RPMI7951 (cell line): ENCODE results near the gene TMEM161B. TPM values are rescaled to one million over a fixed set of nuclear protein-coding genes. Genes with fewer than 3 reads are reported as not detected.
A peak's percentile ranks its signal among the peaks of the same experiment; 100 is the strongest.
"Not testable (repeated sequence)": the region's sequence is repeated elsewhere in the genome, so short reads cannot be mapped to it uniquely, and the experiment has no call there.

Source experiments
- DNase-seq: peaks from one replicate; pipeline ENCODE4 v3.0.0-alpha.2; 2012; ENCODE audit warnings: low read depth
- total RNA-seq: library from RNA; depleted of rRNA; stranded (reverse); fragments of >200 nt; shearing (Covaris generic); gene quantifications from 2 replicates; pipeline ENCODE4 v1.2.3, GENCODE V29; 2014

Gene TMEM161B
- total RNA-seq, 1 experiment from 2014 or later, result 13.6 TPM

DNA sequence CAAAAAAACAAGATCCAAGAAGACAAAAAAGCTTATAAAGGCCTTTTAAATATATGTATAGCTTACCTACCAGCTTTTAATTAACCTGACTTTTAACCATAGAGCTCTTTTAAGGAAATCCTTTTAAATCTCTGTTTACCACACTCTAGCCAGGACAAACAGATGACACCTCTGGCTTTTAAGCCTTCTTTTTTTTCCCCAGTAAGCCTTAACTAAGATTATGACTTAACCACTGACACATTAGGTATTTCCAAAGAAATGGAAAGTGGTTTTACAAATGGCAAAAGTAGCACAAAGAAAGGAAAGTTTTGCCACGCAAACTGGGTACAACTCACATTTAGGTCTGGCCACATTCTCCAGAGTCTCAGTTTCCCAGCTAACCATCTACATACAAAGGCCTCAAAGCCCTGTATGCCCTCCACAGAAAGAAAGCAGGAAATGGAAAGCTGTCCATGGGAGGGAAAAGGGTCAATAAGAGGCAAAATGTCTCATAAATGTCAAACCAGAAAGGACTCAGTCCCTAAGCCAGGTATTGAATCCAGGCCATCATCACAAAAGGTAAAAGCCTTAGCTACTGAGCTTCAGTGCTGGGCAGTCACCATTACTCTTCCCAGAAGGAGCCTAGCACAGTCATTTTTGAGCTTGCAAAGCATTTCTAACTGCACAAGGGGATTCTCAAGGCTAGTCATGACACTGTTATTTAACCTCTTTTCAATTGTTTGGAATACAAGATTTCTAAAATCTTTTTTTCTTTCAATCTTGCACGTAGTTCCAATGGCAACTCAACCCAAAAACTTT is 19.7 kb downstream of the TMEM161B start:
- DNase-seq, result no peak

DNA sequence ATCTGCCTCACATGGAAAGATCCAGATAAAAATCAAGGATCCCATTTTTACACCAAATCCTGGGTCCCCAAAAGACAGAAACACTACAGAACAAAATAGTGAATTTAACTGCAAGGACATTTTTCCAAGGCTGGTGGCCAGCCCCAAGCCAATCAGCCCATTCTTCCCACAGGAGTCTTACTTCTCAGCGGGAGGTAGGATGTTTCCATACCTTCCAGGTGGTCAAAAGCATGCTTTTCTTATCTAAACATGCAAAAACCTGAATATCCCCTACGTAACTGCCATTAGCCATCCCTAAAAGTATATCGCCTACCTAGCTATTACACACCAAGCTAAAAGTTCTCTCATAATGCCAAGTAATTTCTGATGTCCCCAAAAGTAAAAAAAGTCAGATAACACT is 20.6 kb downstream of the TMEM161B start:
- no peak for DNase-seq

DNA sequence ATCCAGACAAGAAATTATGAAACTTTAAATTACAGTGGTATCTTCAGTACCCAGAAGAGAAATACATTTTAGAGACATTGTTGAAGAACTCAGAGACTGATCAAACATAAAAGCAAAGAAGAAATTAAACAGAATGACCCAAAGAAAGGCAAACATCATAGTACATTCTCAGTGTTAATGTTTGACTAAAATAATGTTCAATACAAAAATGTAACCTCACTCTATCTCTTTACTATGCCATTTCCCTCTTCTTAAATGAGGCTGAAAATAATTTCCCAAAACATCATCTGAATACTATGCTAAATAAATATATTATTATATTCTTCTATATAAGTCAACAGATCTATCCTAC is 22.8 kb downstream of the TMEM161B start:
- DNase-seq, result no peak

DNA sequence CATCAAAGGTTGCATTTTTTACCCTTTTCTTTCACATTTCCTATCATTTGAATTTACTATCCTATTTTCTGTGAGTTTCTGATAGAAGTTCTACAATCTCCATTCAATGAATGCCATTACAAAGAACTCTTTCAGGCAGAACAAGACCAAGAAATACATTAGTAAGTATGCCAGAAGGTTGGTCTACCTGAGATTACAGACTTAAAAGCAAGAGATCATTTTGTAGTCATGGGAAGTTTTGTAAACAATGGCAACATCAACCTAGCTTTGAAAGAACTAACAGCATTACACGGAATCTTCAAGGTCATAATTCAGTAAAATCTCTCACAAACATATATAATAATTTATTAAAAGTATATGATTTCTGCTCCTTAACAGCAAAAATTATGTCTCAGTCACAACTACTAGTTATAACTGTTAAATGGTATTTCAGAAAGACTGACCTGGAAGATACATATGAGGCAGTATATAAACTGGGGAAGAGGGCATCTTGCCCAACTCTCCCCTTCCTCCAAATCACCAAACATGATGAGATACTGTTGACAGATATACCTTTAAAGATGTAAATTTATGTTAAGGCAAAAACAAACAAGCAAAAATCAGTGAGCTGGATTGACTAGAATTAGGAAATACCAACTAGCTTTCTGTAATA is 23.3 kb downstream of the TMEM161B start:
- no peak for DNase-seq

DNA sequence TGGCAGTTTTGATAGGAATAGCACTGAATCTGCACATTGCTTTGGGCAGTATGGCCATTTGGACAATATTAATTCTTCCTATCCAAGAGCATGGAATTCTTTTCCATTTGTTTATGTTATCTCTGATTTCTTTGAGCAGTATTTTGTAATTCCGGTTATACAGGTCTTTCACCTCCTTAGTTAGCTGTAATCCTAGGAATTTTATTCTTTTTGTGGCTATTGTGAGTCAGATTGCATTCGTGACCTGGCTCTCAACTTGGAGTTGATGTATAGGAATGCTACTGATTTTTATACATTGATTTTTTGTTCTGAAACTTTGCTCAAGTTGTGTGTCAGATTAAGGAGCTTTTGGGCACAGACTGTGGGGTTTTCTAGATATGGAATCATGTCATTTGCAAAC is 24.0 kb downstream of the TMEM161B start:
- DNase-seq, result no peak

DNA sequence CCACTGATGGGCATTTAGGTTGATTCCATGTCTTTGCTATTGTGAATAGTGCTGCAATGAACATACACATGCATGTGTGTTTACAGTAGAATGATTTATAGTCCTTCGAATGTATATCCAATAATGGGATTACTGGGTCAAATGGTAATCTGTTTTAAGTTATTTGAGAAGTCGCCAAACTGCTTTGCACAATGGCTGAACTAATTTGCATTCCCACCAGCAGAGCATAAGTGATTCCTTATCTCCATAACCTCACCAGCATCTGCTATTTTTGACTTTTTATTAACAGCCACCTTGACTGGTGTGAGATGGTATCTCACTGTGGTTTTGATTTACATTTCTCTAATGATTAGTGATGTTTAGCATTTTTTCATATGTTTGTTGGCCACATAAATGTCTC is 25.2 kb downstream of the TMEM161B start:
- not testable (repeated sequence) for DNase-seq

DNA sequence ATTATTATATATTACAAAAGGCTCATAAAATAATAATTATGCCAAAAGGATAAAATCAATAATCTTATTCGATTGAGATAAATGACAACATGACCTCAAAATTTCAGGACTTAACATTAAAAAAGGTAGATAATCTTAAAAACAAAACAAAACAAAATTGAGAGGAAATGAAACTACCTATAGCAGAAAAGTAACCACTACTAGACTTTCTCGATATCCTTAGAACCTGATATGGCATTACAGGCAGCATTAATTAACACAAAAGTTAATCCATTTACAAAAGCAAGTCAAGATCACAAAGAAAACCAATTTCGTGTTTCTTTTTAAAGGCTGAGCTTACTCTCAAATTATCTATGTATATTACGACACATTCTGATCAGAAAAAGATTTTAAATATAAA is 29.9 kb downstream of the TMEM161B start:
- no peak for DNase-seq

DNA sequence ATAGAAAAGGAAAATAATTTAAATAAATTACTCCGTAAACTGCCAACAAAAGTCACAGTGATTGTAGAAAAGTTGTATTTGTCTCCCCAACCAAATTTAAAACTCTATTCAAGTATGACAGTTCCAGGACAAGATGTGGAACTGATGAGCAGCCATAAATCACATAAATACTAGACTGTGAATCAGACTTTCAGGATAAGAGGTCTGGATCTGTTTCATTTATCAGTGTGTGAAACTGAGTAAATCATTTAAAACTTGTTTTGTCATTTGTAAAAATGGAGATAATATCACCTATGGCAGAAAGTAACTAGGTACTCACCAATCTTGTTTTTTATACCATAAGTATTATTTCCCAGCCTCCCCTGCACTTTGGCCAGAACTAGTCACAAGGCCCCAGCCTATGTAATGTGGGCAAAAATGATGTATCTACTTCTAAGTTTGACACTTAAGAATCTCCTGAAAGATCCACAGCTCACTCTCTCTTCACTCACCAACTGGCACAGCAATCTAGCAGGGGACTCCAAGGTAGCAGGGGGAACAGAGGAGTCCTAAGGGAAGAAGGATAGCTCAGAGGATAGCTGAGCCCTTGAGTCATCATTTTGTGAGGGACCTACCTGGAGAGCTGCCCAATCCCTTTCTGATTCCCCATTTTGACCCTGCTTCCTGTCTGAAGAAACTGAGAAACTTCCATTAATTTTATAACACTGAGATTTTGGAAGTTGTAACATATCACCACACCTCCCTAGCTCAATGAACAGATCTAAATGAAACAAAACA is 31.6 kb downstream of the TMEM161B start:
- DNase-seq, result peak; percentile 9

DNA sequence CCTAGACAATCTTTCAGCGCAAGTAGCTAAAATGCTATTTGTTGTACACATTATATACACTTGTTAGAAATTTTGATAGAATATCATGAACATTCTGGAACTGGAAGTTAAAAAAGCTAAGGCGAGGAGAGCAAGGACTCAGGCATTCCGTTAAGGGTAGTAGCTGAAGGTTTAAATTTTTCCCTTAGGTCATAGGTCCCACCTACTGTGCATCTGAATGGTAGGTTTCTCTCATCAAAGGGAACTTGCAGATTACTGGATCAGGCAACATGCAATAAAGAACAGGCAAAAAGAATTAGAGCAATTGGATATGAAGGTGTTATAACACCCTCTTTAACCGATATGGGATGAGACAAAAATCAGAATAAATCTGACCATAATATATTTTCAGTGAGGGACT is 32.8 kb downstream of the TMEM161B start:
- no peak for DNase-seq

DNA sequence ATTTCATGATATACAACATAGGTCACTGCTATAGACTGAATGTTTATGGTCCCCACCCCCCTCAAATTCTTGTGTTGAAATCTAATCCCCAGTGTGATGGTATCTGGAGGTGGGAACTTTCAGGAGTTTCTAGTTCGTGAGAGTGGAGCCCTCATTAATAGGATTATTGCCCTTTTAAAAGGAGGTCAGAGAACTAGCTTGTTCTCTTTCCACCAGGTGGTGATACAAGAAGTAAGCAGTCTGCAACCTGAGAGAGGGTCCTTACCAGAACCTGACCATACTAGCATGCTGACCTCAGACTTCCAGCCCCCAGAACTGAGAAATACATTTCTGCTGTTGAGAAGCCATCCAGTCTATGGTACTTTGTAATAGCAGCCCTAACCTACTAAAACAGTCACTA is 33.3 kb downstream of the TMEM161B start:
- no peak for DNase-seq

DNA sequence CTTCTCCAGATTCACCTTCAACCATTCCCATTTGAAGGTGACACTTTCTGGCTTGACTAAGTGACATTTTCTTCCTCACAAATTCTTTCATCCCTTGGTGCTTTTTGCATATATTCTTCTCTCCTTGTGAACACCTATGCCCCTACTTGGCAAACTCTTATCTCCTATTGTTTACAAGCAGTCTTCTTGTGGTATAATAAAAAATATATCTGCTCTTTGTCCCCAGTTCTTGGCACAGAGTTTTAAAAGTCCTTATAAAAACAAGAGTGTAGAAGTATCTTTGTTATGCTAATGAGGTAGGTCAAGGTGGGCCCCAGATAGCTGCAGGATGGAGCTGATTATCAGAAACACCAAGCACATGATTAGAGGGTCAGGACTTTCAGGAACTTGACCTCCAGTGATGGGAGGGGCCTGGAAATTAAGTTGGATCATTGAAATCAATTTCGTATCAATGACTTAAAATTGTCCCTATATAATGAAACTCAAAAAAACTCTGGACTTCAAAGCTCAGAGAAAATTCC is 38.0 kb downstream of the TMEM161B start:
- no peak for DNase-seq

DNA sequence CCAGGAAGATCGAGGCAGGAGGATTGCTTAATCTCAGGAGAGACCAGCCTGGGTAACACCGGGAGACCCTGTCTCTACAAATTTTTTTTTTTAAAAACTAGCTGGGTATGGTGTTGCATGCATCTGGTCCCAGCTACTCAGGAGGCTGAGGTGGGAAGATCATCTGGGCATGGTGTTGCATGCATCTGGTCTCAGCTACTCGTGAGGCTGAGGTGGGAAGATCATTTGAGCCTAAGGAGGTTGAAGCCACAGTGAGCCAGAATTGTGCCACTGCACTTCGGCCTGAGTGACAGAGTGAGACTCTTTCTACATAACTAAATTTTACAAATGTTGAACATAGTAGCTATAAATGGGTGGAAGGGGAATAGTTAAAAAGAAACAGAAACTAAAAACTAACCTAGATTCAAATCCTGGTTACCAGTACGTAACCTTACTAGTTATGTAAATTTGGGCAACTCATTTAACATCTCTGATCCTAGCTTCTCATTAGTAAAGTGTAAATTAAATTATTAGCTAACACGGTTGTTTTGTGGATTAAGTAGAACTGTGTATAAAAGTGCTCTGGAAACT is 41.7 kb downstream of the TMEM161B start:
- DNase-seq, result no peak

DNA sequence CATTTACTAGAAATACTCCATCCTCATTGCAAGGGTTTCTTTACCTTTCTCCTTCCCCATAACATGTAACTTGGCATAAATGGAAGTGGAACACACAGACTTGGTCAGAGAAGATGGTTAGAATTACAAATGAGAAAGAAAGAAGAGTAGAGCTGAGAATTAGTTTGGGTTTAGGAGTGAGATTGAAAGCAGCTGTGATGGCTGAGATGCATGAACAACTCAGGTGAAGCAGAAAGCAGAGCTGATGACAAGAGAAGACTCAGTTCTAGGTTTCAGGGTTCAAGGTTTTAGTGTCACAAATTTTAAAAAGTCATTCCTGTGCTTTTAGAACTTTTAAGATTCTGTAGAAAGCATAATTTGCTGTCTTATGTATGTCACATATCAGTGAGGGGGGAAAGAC is 54.0 kb downstream of the TMEM161B start:
- DNase-seq, result no peak

DNA sequence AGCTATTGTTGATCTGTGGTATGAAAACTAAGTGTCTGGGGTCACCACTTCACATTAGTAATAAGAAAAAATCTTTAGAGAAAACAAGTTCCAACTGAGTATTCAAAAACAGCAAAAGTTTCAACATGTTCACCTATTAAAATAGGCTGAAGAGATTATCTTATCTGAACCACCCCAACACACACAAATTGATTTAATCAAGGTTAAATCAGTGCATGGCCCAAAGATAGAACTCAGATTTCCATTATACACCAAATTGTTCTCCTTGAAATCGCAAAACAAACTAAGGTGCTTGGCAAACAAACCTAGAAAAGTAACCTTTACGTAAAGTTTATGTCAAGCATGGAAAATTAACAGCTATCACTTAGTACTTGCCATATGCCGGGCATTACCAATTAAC is 61.1 kb downstream of the TMEM161B start:
- DNase-seq, result no peak

DNA sequence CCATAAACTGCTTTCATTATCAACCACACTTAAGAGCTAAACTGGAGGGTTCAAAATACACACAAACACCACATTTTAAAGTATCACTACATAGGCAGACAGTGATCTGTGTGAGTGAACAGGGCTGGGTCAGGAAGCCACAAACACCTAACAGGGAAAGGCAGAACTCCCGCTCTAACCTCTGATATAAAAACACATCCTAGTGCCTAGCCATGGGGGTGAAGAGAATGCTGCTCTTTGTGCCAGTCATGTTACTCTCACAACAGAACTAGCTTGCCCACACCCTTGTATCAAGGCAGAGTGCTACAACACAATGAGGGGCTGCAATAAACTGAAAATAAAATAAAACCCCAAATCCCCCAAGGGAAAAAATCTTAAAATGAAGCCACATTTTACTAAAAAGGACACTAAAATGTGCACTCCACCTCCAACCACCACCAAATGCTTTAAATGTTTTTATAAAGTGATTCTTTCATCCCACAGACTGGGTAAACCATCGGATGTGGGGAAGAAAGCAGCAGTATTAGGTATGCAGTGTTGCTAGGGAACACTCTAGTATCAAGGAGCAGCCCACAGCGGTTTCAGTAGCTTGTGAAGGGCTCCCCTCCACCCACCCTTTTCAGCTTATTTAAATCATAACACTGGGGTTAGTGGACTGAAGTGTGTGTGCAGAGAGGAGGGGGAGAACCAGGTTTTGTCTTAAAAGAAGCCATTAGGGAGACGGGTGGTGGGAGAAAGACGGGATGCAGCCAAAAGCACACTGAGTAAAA is 64.5 kb downstream of the TMEM161B start:
- DNase-seq, result no peak

DNA sequence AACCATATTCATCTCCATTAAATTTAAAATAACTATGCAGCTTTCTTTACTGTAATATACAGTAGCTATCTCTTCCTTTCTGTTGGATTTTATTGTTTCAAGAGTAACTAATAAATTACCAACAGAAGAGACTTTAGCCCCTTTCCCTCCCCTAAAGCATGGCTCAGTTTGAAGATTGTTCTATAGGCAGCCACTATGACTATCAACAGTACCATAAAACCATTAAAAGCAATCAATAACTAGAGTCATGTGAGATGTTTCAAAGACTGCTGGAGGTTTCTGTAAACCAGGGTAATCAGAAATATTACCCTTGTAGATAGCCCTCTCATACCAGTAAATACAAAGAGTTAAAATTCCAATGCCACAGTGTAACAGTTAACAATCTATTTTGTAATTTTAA is 73.0 kb downstream of the TMEM161B start:
- no peak for DNase-seq

DNA sequence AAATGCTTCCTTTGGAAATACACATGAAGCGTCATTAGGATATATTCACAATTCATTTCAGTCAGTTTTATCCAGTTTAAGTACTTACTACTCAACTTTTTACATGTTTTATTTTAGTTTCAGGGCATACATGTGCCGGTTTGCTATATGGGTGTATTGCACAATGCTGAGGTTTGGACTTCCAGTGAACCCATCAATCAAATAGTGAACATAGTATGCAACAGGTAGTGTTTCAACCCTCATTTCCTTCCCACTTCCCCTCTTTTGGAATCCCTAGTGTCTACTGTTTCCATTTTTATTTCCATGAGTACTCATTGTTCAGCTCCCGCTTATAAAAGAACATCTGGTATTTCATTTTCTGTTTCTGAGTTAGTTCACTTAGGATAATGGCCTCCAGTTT is 74.7 kb downstream of the TMEM161B start:
- DNase-seq, result no peak

DNA sequence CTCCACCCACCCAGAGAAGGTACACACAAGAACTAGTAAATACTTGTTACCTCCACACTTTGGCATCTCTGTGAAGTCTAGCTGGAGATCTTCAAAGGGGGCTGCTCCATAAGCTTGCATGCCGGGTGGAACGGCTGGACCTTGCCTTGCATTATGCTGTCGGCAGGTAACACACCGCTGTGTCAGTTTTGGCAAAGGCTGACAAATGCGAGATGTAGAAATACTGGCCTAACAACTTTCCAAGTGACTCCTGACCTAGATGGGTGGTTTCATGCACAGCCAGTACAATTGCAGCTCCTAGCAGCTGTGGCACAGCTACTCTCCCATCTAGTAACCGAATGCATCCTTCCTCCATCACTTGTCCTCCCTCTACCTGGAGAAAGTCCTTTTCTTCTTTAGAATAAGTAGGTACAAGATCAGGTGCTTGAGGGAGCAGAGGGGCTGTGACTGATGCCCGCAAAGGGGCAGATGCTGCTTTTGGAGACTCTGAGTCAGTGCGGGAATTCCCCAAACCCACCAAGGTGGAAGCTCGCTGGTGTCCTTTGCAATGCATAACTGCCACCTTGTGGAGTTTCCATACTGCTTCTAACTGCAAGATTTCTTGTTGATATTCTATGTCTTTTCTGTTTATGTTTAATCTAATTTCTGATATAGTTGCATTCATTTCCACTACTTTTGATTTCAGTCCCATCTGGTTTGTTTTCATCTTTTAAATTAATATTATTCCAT is 78.4 kb downstream of the TMEM161B start:
- DNase-seq, result no peak

DNA sequence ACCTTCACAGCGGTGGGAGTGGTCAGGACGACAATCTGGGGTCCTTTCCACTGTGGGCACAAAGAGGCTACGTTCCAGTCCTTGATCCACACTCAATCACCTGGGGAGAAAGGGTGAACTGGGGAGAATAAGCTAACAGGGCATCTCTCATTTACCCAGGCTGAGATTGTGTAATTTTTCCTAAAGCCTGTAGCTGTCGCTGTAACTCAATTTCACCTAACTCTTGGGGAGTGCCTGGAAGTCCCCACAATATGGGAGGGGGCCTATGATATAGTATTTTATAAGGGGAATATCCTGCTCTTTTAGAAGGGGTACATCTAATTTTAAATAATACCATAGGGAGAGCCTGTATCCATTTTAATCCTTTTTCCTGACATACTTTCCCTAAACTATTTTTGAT is 79.2 kb downstream of the TMEM161B start:
- not testable (repeated sequence) for DNase-seq

DNA sequence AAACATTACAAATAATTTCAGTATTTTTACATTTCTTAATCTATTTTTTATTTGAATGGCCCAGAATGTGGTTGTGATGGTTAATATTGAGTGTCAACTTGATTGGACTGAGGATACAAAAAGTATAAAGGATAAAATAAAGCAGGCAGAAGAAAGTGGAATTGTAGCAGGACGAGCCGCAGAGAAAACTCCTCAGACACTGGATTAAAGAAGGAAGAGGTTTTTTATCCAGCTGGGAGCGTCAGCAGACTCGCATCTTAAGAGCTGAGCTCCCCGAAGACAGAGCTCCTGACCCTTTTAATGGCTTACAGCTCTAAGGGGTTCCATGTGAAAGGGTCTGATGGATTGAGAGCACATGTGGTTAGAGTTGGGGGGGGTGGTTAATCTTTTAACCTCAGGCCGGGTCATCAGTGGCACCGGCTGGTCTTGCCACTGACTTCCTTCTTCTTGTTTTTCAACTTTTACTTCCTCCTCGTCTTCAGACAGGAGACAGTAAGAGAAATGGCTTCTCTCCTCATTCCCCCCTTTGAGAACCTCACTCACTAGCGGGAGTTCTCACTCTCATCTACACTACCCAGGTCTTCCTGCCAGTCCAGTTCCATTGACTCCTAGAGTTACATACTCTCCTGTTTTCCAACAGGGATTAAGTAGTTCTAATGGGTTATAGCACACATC is 80.0 kb downstream of the TMEM161B start:
- DNase-seq, result peak; percentile 7
